ENCODE results near the gene SERPINB10.

SERPINB10 gene

GRCh38 chr18:63890237-63890949, 17.4 kb upstream of the SERPINB10 start:
- TF ChIP-seq CTCF (conservative IDR thresholded peaks at IDR 0.05; ENCODE audit: low read length), result no peak
- DNase-seq (ENCODE audit: low read depth), result no peak
- no peak overlapping the region for H3K4me3 ChIP-seq (ENCODE audit: low read length)

- peak; percentile 35 for TF ChIP-seq CTCF (conservative IDR thresholded peaks at IDR 0.05; ENCODE audit: low read length)
- H3K4me3 ChIP-seq (ENCODE audit: low read length), result no peak overlapping the region
- no peak for DNase-seq (ENCODE audit: low read depth)
Measured at GRCh38 chr18:63890950-63891304, 16.8 kb upstream of the SERPINB10 start.

- TF ChIP-seq CTCF (conservative IDR thresholded peaks at IDR 0.05; ENCODE audit: low read length), result no peak
- DNase-seq (ENCODE audit: low read depth), result peak; percentile 13
- H3K4me3 ChIP-seq (ENCODE audit: low read length), result no peak overlapping the region
Measured at GRCh38 chr18:63892566-63892965, 15.2 kb upstream of the SERPINB10 start.

- TF ChIP-seq CTCF (conservative IDR thresholded peaks at IDR 0.05; ENCODE audit: low read length), result no peak
- DNase-seq (ENCODE audit: low read depth), result no peak
- H3K4me3 ChIP-seq (ENCODE audit: low read length), result no peak overlapping the region
Measured at GRCh38 chr18:63894106-63894772, 13.5 kb upstream of the SERPINB10 start.

- DNase-seq (ENCODE audit: low read depth), result no peak
- no peak overlapping the region for H3K4me3 ChIP-seq (ENCODE audit: low read length)
- no peak for TF ChIP-seq CTCF (conservative IDR thresholded peaks at IDR 0.05; ENCODE audit: low read length)
Measured at GRCh38 chr18:63895190-63895589, 12.6 kb upstream of the SERPINB10 start.

- no peak for TF ChIP-seq CTCF (conservative IDR thresholded peaks at IDR 0.05; ENCODE audit: low read length)
- peak; percentile 47 for DNase-seq (ENCODE audit: low read depth)
- no peak overlapping the region for H3K4me3 ChIP-seq (ENCODE audit: low read length)
Measured at GRCh38 chr18:63897072-63897471, 10.7 kb upstream of the SERPINB10 start.

DNA sequence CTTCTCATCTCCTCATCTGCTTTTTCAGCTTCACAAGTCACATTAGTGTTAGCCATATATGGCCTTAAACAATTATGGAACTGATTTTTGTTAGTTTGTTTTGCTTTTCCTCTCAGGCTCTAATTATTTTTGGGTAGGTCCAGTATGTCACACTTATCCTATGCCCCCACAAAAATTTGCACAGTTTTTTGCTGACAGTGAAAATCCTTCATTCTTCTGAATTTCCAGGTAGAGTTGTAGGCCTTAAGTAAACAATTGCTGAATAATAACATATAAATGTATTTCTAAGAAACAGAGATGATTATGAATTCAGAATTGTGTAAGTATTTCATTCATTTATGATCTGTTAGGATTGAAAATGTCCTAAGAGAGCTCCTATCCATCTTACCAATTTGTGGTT, 8.6 kb upstream of the SERPINB10 start:
- no peak for TF ChIP-seq CTCF (conservative IDR thresholded peaks at IDR 0.05; ENCODE audit: low read length)
- H3K4me3 ChIP-seq (ENCODE audit: low read length), result no peak overlapping the region
- DNase-seq (ENCODE audit: low read depth), result no peak

All from AG10803 (cell line).